Large intestine (tissue), 3 donors: ENCODE measurements around the gene PDZRN4. TPM values are rescaled to one million over a fixed set of nuclear protein-coding genes. Genes with fewer than 3 reads are reported as not detected.
"Not testable (repeated sequence)": the region's sequence is repeated elsewhere in the genome, so short reads cannot be mapped to it uniquely, and the experiment has no call there.

Experiments
- DNase-seq, 2 donors: peaks; one replicate each; pipeline versions ENCODE4 v3.0.0 to v3.0.0-alpha.2; 2013
- H3K27ac ChIP-seq: one replicate; pipeline ENCODE4 v1.5.1; 2013; ENCODE audit warnings: low read length
- H3K27me3 ChIP-seq: 2 replicates; pipeline ENCODE4 v1.6.1; 2013; ENCODE audit warnings: low read length; ENCODE audit not compliant: control insufficient read depth, insufficient read depth
- H3K36me3 ChIP-seq: 2 replicates; pipeline ENCODE4 v1.6.1; 2013; ENCODE audit warnings: low read length; ENCODE audit not compliant: control insufficient read depth, insufficient read depth
- H3K4me1 ChIP-seq: one replicate; pipeline ENCODE4 v1.6.1; 2013; ENCODE audit warnings: low read length; ENCODE audit not compliant: control insufficient read depth, insufficient read depth
- H3K4me3 ChIP-seq: one replicate; pipeline ENCODE4 v1.5.1; 2013; ENCODE audit warnings: low read length
- H3K9me3 ChIP-seq: one replicate; pipeline ENCODE4 v1.6.1; 2013; ENCODE audit warnings: mild to moderate bottlenecking, low read depth, low read length, moderate library complexity; ENCODE audit not compliant: control insufficient read depth
- WGBS: methylation state at CpG from one replicate; pipeline ENCODE4 v1.1.5; 2013; ENCODE audit warnings: low lambda C conversion rate; ENCODE audit not compliant: insufficient coverage; 5-methylcytosine and 5-hydroxymethylcytosine counted together
- polyA plus RNA-seq: library from polyadenylated mRNA; unstranded; fragments of 120-200 nt; gene quantifications from one replicate; pipeline ENCODE4 v1.2.1, GENCODE V29; 2013

Gene PDZRN4
- polyA plus RNA-seq, 1 donor, result 3.2 TPM

GRCh38 chr12:41304526-41304925 is 116.4 kb downstream of the PDZRN4 start:
- DNase-seq, result no peak
- Histone ChIP-seq H3K4me3 (no peak overlapping the region), H3K27me3 (no peaks in the 10 kb centered on the region), H3K27ac (no peak overlapping the region), H3K9me3 (no peaks in the 10 kb centered on the region), H3K4me1 (peaks cover 7% of the 10 kb centered on the region), H3K36me3 (no peaks in the 10 kb centered on the region)
- 80% methylated on average over 1 of the region's 1 CpG for WGBS

GRCh38 chr12:41310367-41310766 is 122.2 kb downstream of the PDZRN4 start:
- H3K4me1 ChIP-seq, result peaks cover 7% of the 10 kb centered on the region
- DNase-seq, result no peak
- no peak overlapping the region for H3K27ac ChIP-seq
- H3K9me3 ChIP-seq, result no peaks in the 10 kb centered on the region
- H3K4me3 ChIP-seq, result no peak overlapping the region
- no peaks in the 10 kb centered on the region for H3K36me3 ChIP-seq
- no peaks in the 10 kb centered on the region for H3K27me3 ChIP-seq
- WGBS, result 75% methylated on average over 1 of the region's 2 CpGs

GRCh38 chr12:41311883-41312282 is 123.8 kb downstream of the PDZRN4 start:
- H3K4me1 ChIP-seq, result no peaks in the 10 kb centered on the region
- no peak for DNase-seq
- no peak overlapping the region for H3K27ac ChIP-seq
- no peak overlapping the region for H3K4me3 ChIP-seq
- H3K27me3 ChIP-seq, result no peaks in the 10 kb centered on the region
- 80% methylated on average over 2 of the region's 2 CpGs for WGBS
- H3K9me3 ChIP-seq, result no peaks in the 10 kb centered on the region
- H3K36me3 ChIP-seq, result no peaks in the 10 kb centered on the region

GRCh38 chr12:41312451-41312850 is 124.3 kb downstream of the PDZRN4 start:
- H3K36me3 ChIP-seq, H3K4me3 ChIP-seq, H3K27ac ChIP-seq, H3K4me1 ChIP-seq, H3K27me3 ChIP-seq, DNase-seq, H3K9me3 ChIP-seq: not testable (repeated sequence)
- no CpG with 5 or more reads among the region's 4 CpGs for WGBS

GRCh38 chr12:41325336-41325735 is 137.2 kb downstream of the PDZRN4 start:
- 90% methylated on average over 2 of the region's 3 CpGs for WGBS
- Histone ChIP-seq H3K27ac (no peak overlapping the region), H3K9me3 (no peaks in the 10 kb centered on the region), H3K27me3 (no peaks in the 10 kb centered on the region), H3K36me3 (no peaks in the 10 kb centered on the region), H3K4me3 (no peak overlapping the region), H3K4me1 (no peaks in the 10 kb centered on the region)
- DNase-seq, result no peak

- Histone ChIP-seq H3K36me3 (no peaks in the 10 kb centered on the region), H3K4me3 (no peak overlapping the region), H3K4me1 (no peaks in the 10 kb centered on the region), H3K9me3 (no peaks in the 10 kb centered on the region), H3K27me3 (no peaks in the 10 kb centered on the region), H3K27ac (no peak overlapping the region)
- no peak for DNase-seq
- WGBS, result no CpG with 5 or more reads among the region's 4 CpGs
These were observed 139.2 kb downstream of the PDZRN4 start for GRCh38 chr12:41327096-41327895.

GRCh38 chr12:41333974-41334373 is 145.9 kb downstream of the PDZRN4 start:
- no peaks in the 10 kb centered on the region for H3K36me3 ChIP-seq
- WGBS, result no CpG with 5 or more reads among the region's 1 CpG

GRCh38 chr12:41334390-41334789 is 146.3 kb downstream of the PDZRN4 start:
- no peaks in the 10 kb centered on the region for H3K4me1 ChIP-seq

More at GRCh38 chr12:41333974-41334373, 145.9 kb downstream of the PDZRN4 start:
- Histone ChIP-seq H3K27ac (no peak overlapping the region), H3K27me3 (no peaks in the 10 kb centered on the region), H3K4me1 (no peaks in the 10 kb centered on the region), H3K4me3 (no peak overlapping the region), H3K9me3 (no peaks in the 10 kb centered on the region)
- no peak for DNase-seq

GRCh38 chr12:41336041-41336549 is 148.0 kb downstream of the PDZRN4 start:
- WGBS, result 51% methylated on average over 2 of the region's 3 CpGs
- no peak overlapping the region for H3K27ac ChIP-seq
- H3K9me3 ChIP-seq, result no peaks in the 10 kb centered on the region

More at GRCh38 chr12:41334390-41334789, 146.3 kb downstream of the PDZRN4 start:
- H3K4me3 ChIP-seq, result no peak overlapping the region
- no peak overlapping the region for H3K27ac ChIP-seq
- WGBS, result no CpG with 5 or more reads among the region's 1 CpG
- no peak for DNase-seq
- H3K36me3 ChIP-seq, result no peaks in the 10 kb centered on the region
- no peaks in the 10 kb centered on the region for H3K27me3 ChIP-seq
- H3K9me3 ChIP-seq, result no peaks in the 10 kb centered on the region

GRCh38 chr12:41339784-41340183 is 151.7 kb downstream of the PDZRN4 start:
- H3K9me3 ChIP-seq, result no peaks in the 10 kb centered on the region
- no peak for DNase-seq
- no peaks in the 10 kb centered on the region for H3K36me3 ChIP-seq
- no peak overlapping the region for H3K4me3 ChIP-seq
- no peaks in the 10 kb centered on the region for H3K4me1 ChIP-seq
- no peak overlapping the region for H3K27ac ChIP-seq
- H3K27me3 ChIP-seq, result no peaks in the 10 kb centered on the region

More at GRCh38 chr12:41336041-41336549, 148.0 kb downstream of the PDZRN4 start:
- H3K27me3 ChIP-seq, result no peaks in the 10 kb centered on the region
- no peaks in the 10 kb centered on the region for H3K36me3 ChIP-seq
- no peaks in the 10 kb centered on the region for H3K4me1 ChIP-seq
- DNase-seq, result no peak
- H3K4me3 ChIP-seq, result no peak overlapping the region
